GM12878 (cell line): ENCODE results near the gene GAB1. TPM values are rescaled to one million over a fixed set of nuclear protein-coding genes. Genes with fewer than 3 reads are reported as not detected.

Source experiments
- ATAC-seq: fragments of 200-7000 bp; cut with Tn5 transposase; 3 replicates; pipeline ENCODE4 v1.9.1; 2020; ENCODE audit warnings: mild to moderate bottlenecking, moderate library complexity
- BruUV-seq: library from RNA; stranded (reverse); fragments of 400-500 nt; replicated peaks from 2 replicates; lab custom pipeline; 2021; lab: Mats Ljungman, UMichigan
- CTCF ChIA-PET: fragments of 300-600 bp; sonication (Branson Sonifier 250); formaldehyde crosslinking; extraction: SDS; loops from one replicate; lab custom pipeline; 2021; ENCODE audit warnings: inconsistent platforms; lab: Yijun Ruan, JAX
- POLR2A ChIA-PET: fragments of 350-600 bp; formaldehyde crosslinking; extraction: SDS; loops from one replicate; lab custom pipeline; 2021; ENCODE audit warnings: inconsistent platforms; lab: Charles Lee
- RAD21 ChIA-PET: fragments of 300-600 bp; sonication (Branson Sonifier 250); formaldehyde crosslinking; loops from one replicate; lab custom pipeline; 2023; ENCODE audit warnings: antibody characterized with exemption; ENCODE audit not compliant: unreplicated experiment; lab: Charles Lee
- SMC1A ChIA-PET: fragments of 300-600 bp; sonication (Branson Sonifier 250); formaldehyde crosslinking; loops from one replicate; lab custom pipeline; 2023; ENCODE audit not compliant: unreplicated experiment, uncharacterized antibody; lab: Charles Lee
- DNase-seq: peaks from one replicate; pipeline ENCODE4 v3.0.0-alpha.2; 2011; ENCODE audit warnings: low read depth, low spot score
- FAIRE-seq: peaks from 3 replicates; lab custom pipeline; 2011; peaks lifted over from hg19 to GRCh38; lab: Jason Lieb, UNC
- H2AFZ ChIP-seq: 2 replicates; pipeline ENCODE4 v1.6.0; 2011; ENCODE audit warnings: low read depth, low read length, control low read depth; ENCODE audit not compliant: control insufficient read depth
- H3K27ac ChIP-seq: 2 replicates; pipeline ENCODE4 v1.5.1; 2011; ENCODE audit warnings: control low read depth; ENCODE audit not compliant: control insufficient read depth, insufficient read depth
- H3K27me3 ChIP-seq, 2 experiments: replicated peaks in 1 of 2; 2 replicates each; pipeline versions ENCODE4 v1.6.0 to v1.6.1; 2011; ENCODE audit warnings: low read length in 1 of 2; ENCODE audit not compliant: control insufficient read depth in 2 of 2, insufficient read depth in 2 of 2
- H3K36me3 ChIP-seq, 2 experiments: 2 replicates each; pipeline ENCODE4 v1.5.1; 2011; ENCODE audit warnings: low read length in 1 of 2; ENCODE audit not compliant: control insufficient read depth in 2 of 2, insufficient read depth in 2 of 2
- H3K4me1 ChIP-seq: 2 replicates; pipeline ENCODE4 v1.6.1; 2011; ENCODE audit warnings: mild to moderate bottlenecking, low read length, moderate library complexity, mixed read lengths; ENCODE audit not compliant: control insufficient read depth, insufficient read depth
- H3K4me2 ChIP-seq: 2 replicates; pipeline ENCODE4 v1.6.0; 2011; ENCODE audit warnings: control low read depth; ENCODE audit not compliant: control insufficient read depth, insufficient read depth
- H3K4me3 ChIP-seq: fragments of 200-600 bp; sonication (generic); 2 replicates; pipeline ENCODE4 v1.5.1; 2016
- H3K79me2 ChIP-seq: 2 replicates; pipeline ENCODE4 v1.6.0; 2011; ENCODE audit warnings: low read length; ENCODE audit not compliant: control insufficient read depth, insufficient read depth
- H3K9ac ChIP-seq: 2 replicates; pipeline ENCODE4 v1.8.0; 2011; ENCODE audit warnings: low read length, control low read depth, mixed read lengths; ENCODE audit not compliant: control insufficient read depth, insufficient read depth
- H3K9me3 ChIP-seq: replicated peaks from 3 replicates; pipeline ENCODE4 v1.5.1; 2011; ENCODE audit warnings: mild to moderate bottlenecking, low read length; ENCODE audit not compliant: control insufficient read depth, insufficient read depth
- H4K20me1 ChIP-seq: 2 replicates; pipeline ENCODE4 v1.6.0; 2011; ENCODE audit not compliant: control insufficient read depth, insufficient read depth
- BCL11A ChIP-seq: IDR thresholded peaks from 2 replicates; pipeline ENCODE4 v1.6.1; 2011; ENCODE audit warnings: low read depth, low read length
- BHLHE40 ChIP-seq, 2 experiments: fragments of 450-650 bp in 1 of 2; IDR thresholded peaks; 2 replicates each; pipeline ENCODE4 v1.6.1; 2011 to 2017; ENCODE audit warnings: low read depth in 2 of 2, borderline replicate concordance in 1 of 2, improper control_type of control experiment in 1 of 2, low read length in 1 of 2, mild to moderate bottlenecking in 1 of 2
- BMI1 ChIP-seq: fragments of 450-650 bp; IDR thresholded peaks from 2 replicates; pipeline ENCODE4 v1.6.1; 2016; ENCODE audit warnings: mild to moderate bottlenecking, moderate library complexity, borderline replicate concordance
- CBX3 ChIP-seq: fragments of 200-600 bp; sonication (generic); IDR thresholded peaks from 2 replicates; pipeline ENCODE4 v1.6.1; 2016; ENCODE audit warnings: low read depth, borderline replicate concordance
- EGR1 ChIP-seq, 2 experiments: IDR thresholded peaks; 1 replicate in 1 of 2; 2 replicates in 1 of 2; pipeline ENCODE4 v1.6.1; 2011 to 2012; ENCODE audit warnings: low read depth in 2 of 2, low read length in 2 of 2, borderline replicate concordance in 1 of 2, mild to moderate bottlenecking in 1 of 2, moderate library complexity in 1 of 2
- EP300 ChIP-seq, 2 experiments: fragments of 150-350 bp in 1 of 2; IDR thresholded peaks; 2 replicates each; pipeline ENCODE4 v1.6.1; 2011 to 2012; ENCODE audit warnings: low read depth in 2 of 2, low read length in 2 of 2, borderline replicate concordance in 1 of 2, improper control_type of control experiment in 1 of 2, inconsistent platforms in 1 of 2; ENCODE audit not compliant: control insufficient read depth in 1 of 2
- EZH2 ChIP-seq: IDR thresholded peaks from 2 replicates; pipeline ENCODE4 v1.6.1; 2012; ENCODE audit warnings: low read depth, mild to moderate bottlenecking, control low read depth, inconsistent platforms, low read length, borderline replicate concordance; ENCODE audit not compliant: control insufficient read depth
- JUND ChIP-seq: IDR thresholded peaks from 2 replicates; pipeline ENCODE4 v1.6.1; 2012; ENCODE audit warnings: low read depth, mild to moderate bottlenecking, low read length, improper control_type of control experiment, moderate library complexity
- KAT2A ChIP-seq: conservative IDR thresholded peaks from 2 replicates; pipeline ENCODE4 v1.6.1; 2011; ENCODE audit warnings: low read depth, low read length; ENCODE audit not compliant: control insufficient read depth
- LARP7 ChIP-seq: fragments of 450-650 bp; IDR thresholded peaks from 2 replicates; pipeline ENCODE4 v1.6.1; 2017; ENCODE audit warnings: mild to moderate bottlenecking
- MTA2 ChIP-seq: fragments of 450-650 bp; IDR thresholded peaks from 2 replicates; pipeline ENCODE4 v1.6.1; 2016; ENCODE audit warnings: low read depth, mild to moderate bottlenecking, moderate library complexity
- NFIC ChIP-seq: IDR thresholded peaks from 2 replicates; pipeline ENCODE4 v1.6.1; 2012; ENCODE audit warnings: low read depth, mild to moderate bottlenecking, inconsistent platforms, low read length, moderate library complexity
- NRF1 ChIP-seq: conservative IDR thresholded peaks from 2 replicates; pipeline ENCODE4 v1.6.1; 2011; ENCODE audit warnings: mild to moderate bottlenecking, low read depth, low read length, improper control_type of control experiment
- POLR2A ChIP-seq: IDR thresholded peaks from 2 replicates; pipeline ENCODE4 v1.6.1; 2011; ENCODE audit warnings: low read depth, mild to moderate bottlenecking, low read length
- POU2F2 ChIP-seq: IDR thresholded peaks from 3 replicates; pipeline ENCODE4 v1.6.1; 2011; ENCODE audit warnings: low read depth, mild to moderate bottlenecking, low read length, borderline replicate concordance
- RAD51 ChIP-seq: fragments of 450-650 bp; IDR thresholded peaks from 2 replicates; pipeline ENCODE4 v1.6.1; 2016; ENCODE audit warnings: moderate library complexity, mild to moderate bottlenecking, inconsistent platforms
- SREBF2 ChIP-seq: IDR thresholded peaks from 2 replicates; pipeline ENCODE4 v1.6.1; 2012; ENCODE audit warnings: mild to moderate bottlenecking, low read length
- TCF3 ChIP-seq: IDR thresholded peaks from 2 replicates; pipeline ENCODE4 v1.6.1; 2012; ENCODE audit warnings: low read depth, mild to moderate bottlenecking, low read length, borderline replicate concordance; ENCODE audit not compliant: insufficient read depth
- YBX1 ChIP-seq: fragments of 450-650 bp; IDR thresholded peaks from 2 replicates; pipeline ENCODE4 v1.6.1; 2016; ENCODE audit warnings: antibody characterized with exemption
- WGBS: methylation state at CpG from one replicate; pipeline ENCODE4 v1.1.6; 2016; ENCODE audit warnings: low lambda C conversion rate; ENCODE audit not compliant: insufficient replicate concordance, insufficient coverage; ENCODE audit errors: missing lambda C conversion rate; 5-methylcytosine and 5-hydroxymethylcytosine counted together
- in situ Hi-C: fragments of 300-500 bp; cut with MboI; formaldehyde crosslinking; loops from 9 replicates; pipeline ENCODE4 v1.14.3; 2018; ENCODE audit warnings: mixed read lengths
- intact Hi-C: fragments of 100-400 bp; cut with micrococcal nuclease; formaldehyde crosslinking; loops from one replicate; pipeline ENCODE4 v1.14.2; 2022; ENCODE audit not compliant: unreplicated experiment
- polyA plus RNA-seq, 11 experiments: library from polyadenylated mRNA; depleted of rRNA in 4 of 11; unstranded in 6 of 11; stranded (reverse) in 5 of 11; fragments of >200 nt; fragmentation: Nextera tagmentation in 4 of 11; fragmentation: Illumina TruSeq in 1 of 11; extraction: Ambion mirVana in 4 of 11; extraction: Trizol in 1 of 11; gene quantifications; 1 replicate in 1 of 11; 2 replicates in 10 of 11; pipeline versions ENCODE4 v1.2.1 to v1.2.3, GENCODE V29; 2011 to 2016; ENCODE audit warnings: inconsistent platforms in 2 of 11, missing spikeins in 2 of 11, low read depth in 1 of 11
- total RNA-seq, 4 experiments: library from RNA; depleted of rRNA in 3 of 4; stranded (reverse); fragments of >200 nt in 3 of 4; fragmentation: Illumina TruSeq in 1 of 4; extraction: Trizol in 1 of 4; gene quantifications; 2 replicates each; pipeline versions ENCODE4 v1.2.1 to v1.2.3, GENCODE V29; 2013 to 2021
- TF ChIP-seq, protein P1 (sequence below): fragments of 450-650 bp; IDR thresholded peaks from 2 replicates; pipeline ENCODE4 v1.6.1; 2017; ENCODE audit warnings: mild to moderate bottlenecking, low read depth, inconsistent platforms; ENCODE audit not compliant: poor library complexity, severe bottlenecking
- TF ChIP-seq, protein P2 (sequence below): IDR thresholded peaks from 2 replicates; pipeline ENCODE4 v1.6.1; 2012; ENCODE audit warnings: low read length, inconsistent platforms

Gene GAB1
- total and polyA plus RNA-seq, 10 of the 15 experiments (the other 5 are each of a cell fraction or from before 2014, with no cell fraction given): 0.37 to 5.3 (median 3.2) TPM

DNA sequence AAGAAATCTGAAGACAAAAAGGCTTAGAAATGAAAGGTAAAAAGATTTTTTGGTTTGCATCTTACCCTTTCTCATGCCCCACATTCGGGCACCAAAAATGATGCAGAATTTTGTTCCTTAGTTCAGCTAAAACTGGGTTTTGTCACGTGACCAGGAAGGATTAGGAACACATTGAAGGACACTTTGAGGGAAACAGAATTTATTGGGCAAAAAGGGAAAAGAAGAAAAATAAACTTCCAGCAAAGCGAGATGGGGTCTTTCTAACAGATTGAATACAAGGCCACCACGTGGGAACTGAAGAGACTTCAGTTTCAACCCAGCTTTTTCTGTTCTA is 95.5 kb downstream of the GAB1 start (continued):
- TF ChIP-seq POLR2A (no peak), JUND (no peak)

DNA sequence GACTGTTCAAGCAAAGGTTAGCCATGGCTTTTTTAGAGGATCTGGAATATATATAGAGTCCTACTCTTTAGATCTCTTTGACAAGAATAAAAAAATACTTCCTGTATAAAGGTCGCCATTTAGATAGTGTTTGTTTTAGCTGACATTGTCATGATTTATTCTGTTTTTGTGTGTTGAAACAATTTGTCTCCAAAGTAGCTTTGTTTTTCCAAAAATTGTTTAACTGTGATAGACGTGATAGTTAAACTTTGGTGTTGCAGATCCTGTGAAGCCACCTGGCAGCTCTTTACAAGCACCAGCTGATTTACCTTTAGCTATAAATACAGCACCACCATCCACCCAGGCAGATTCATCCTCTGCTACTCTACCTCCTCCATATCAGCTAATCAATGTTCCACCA is 96.6 kb downstream of the GAB1 start:
- Histone ChIP-seq H3K27ac (no peak overlapping the region), H3K4me2 (no peak overlapping the region), H3K36me3 (no peaks in the 10 kb centered on the region), H3K79me2 (no peaks in the 10 kb centered on the region), H3K9me3 (no peaks in the 10 kb centered on the region), H3K4me3 (no peak overlapping the region), H4K20me1 (no peaks in the 10 kb centered on the region), H3K27me3 (no peaks in the 10 kb centered on the region; a peak in 1 of 4 replicates), H3K4me1 (no peaks in the 10 kb centered on the region), H2AFZ (no peak overlapping the region), H3K9ac (no peak overlapping the region)
- no TSS peak for BruUV-seq
- in situ Hi-C loops (no loop called here), intact Hi-C loops (no loop called here)
- ChIA-PET CTCF (interaction anchor here (0.9 to 1.6 kb wide), 7 partner anchors 9 to 50 kb away, joined by 3 to 5 read pairs (median 4); no protein-coding TSS in a partner anchor), RAD21 (interaction anchor here (0.7 to 1.7 kb wide), 6 partner anchors 9 to 57 kb away, joined by 3 to 4 read pairs (median 3); no protein-coding TSS in a partner anchor), SMC1A (interaction anchor here (0.9 to 6.4 kb wide), 7 partner anchors 9 to 57 kb away, joined by 3 to 38 read pairs (median 6); no protein-coding TSS in a partner anchor), POLR2A (interaction anchor here (0.5 to 0.7 kb wide), 2 partner anchors 42 to 133 kb away, joined by 3 read pairs; no protein-coding TSS in a partner anchor)
- no peak for ATAC-seq
- TF ChIP-seq TCF3: no peak
- TF ChIP-seq POU2F2: no peak
- no peak for TF ChIP-seq LARP7
- no peak for TF ChIP-seq NRF1
- TF ChIP-seq, protein P1, sequence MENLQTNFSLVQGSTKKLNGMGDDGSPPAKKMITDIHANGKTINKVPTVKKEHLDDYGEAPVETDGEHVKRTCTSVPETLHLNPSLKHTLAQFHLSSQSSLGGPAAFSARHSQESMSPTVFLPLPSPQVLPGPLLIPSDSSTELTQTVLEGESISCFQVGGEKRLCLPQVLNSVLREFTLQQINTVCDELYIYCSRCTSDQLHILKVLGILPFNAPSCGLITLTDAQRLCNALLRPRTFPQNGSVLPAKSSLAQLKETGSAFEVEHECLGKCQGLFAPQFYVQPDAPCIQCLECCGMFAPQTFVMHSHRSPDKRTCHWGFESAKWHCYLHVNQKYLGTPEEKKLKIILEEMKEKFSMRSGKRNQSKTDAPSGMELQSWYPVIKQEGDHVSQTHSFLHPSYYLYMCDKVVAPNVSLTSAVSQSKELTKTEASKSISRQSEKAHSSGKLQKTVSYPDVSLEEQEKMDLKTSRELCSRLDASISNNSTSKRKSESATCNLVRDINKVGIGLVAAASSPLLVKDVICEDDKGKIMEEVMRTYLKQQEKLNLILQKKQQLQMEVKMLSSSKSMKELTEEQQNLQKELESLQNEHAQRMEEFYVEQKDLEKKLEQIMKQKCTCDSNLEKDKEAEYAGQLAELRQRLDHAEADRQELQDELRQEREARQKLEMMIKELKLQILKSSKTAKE: no peak
- TF ChIP-seq MTA2: no peak
- no peak for TF ChIP-seq EGR1 (IDR thresholded peaks at IDR 0.05; ENCODE audit: borderline replicate concordance in 1 of 2, low read depth in 2 of 2, low read length in 2 of 2)
- no peak for TF ChIP-seq SREBF2
- no peak for TF ChIP-seq NFIC
- TF ChIP-seq, protein P2, sequence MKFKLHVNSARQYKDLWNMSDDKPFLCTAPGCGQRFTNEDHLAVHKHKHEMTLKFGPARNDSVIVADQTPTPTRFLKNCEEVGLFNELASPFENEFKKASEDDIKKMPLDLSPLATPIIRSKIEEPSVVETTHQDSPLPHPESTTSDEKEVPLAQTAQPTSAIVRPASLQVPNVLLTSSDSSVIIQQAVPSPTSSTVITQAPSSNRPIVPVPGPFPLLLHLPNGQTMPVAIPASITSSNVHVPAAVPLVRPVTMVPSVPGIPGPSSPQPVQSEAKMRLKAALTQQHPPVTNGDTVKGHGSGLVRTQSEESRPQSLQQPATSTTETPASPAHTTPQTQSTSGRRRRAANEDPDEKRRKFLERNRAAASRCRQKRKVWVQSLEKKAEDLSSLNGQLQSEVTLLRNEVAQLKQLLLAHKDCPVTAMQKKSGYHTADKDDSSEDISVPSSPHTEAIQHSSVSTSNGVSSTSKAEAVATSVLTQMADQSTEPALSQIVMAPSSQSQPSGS: no peak
- TF ChIP-seq YBX1: no peak
- no peak for TF ChIP-seq EP300 (IDR thresholded peaks at IDR 0.05; ENCODE audit: borderline replicate concordance in 1 of 2, control insufficient read depth in 1 of 2, low read depth in 2 of 2, low read length in 2 of 2)
- no peak for TF ChIP-seq BCL11A
- TF ChIP-seq BHLHE40 (IDR thresholded peaks at IDR 0.05; ENCODE audit: borderline replicate concordance in 1 of 2, low read depth in 2 of 2, low read length in 1 of 2): no peak
- no peak for TF ChIP-seq KAT2A
- no peak for TF ChIP-seq EZH2
- TF ChIP-seq BMI1: no peak
- no peak for TF ChIP-seq RAD51
- TF ChIP-seq CBX3: no peak
- FAIRE-seq: no peak
- no peak for DNase-seq
- 0% methylated on average over 2 of the region's 2 CpGs for WGBS
